Omental fat pad (tissue), 4 donors: ENCODE measurements around the gene CHCHD6. TPM values are rescaled to one million over a fixed set of nuclear protein-coding genes. Genes with fewer than 3 reads are reported as not detected.

Experiments
- ATAC-seq: fragments of 150-250 bp; one replicate; pipeline ENCODE4 v1.9.1; 2016; ENCODE audit warnings: mild to moderate bottlenecking, moderate library complexity; ENCODE audit not compliant: low FRiP score
- DNase-seq: peaks from one replicate; pipeline ENCODE4 v3.0.0-alpha.2; 2019; ENCODE audit warnings: low spot score
- total RNA-seq, 4 donors: library from RNA; depleted of rRNA; stranded (reverse); fragments of >200 nt; gene quantifications; one replicate each; pipeline ENCODE4 v1.1.0, GENCODE V29; 2016
- TF ChIP-seq, protein P1 (sequence below), 3 donors: fragments of 450-650 bp; IDR thresholded peaks; one replicate each; pipeline ENCODE4 v1.5.1; 2016 to 2017; ENCODE audit warnings: antibody characterized with exemption in 3 of 3, mild to moderate bottlenecking in 3 of 3, moderate library complexity in 2 of 3

CHCHD6 gene
- total RNA-seq, 4 donors from 2014 or later: 7.5 to 19.7 (median 11.5) TPM

DNA sequence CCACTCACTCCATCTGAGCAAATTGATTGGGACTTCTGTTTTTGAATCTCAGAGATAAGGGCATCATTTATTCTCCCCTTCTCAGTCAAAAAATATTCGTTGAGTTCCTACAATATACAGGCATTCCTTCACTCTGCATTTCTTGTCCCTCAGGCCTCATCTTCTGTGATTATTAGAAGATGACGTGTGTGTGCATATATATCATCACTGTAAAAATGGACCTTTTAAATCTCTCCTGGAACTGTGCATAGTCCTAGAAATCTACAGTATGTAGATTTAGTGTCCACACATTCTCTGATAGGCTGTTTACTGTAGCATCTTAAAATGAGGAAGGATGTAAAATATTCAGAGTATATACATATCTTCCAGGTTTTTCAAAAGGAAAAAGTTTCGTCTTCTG lies 235.7 kb downstream of the CHCHD6 start:
- no peak for ATAC-seq
- TF ChIP-seq, protein P1, sequence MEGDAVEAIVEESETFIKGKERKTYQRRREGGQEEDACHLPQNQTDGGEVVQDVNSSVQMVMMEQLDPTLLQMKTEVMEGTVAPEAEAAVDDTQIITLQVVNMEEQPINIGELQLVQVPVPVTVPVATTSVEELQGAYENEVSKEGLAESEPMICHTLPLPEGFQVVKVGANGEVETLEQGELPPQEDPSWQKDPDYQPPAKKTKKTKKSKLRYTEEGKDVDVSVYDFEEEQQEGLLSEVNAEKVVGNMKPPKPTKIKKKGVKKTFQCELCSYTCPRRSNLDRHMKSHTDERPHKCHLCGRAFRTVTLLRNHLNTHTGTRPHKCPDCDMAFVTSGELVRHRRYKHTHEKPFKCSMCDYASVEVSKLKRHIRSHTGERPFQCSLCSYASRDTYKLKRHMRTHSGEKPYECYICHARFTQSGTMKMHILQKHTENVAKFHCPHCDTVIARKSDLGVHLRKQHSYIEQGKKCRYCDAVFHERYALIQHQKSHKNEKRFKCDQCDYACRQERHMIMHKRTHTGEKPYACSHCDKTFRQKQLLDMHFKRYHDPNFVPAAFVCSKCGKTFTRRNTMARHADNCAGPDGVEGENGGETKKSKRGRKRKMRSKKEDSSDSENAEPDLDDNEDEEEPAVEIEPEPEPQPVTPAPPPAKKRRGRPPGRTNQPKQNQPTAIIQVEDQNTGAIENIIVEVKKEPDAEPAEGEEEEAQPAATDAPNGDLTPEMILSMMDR (IDR thresholded peaks at IDR 0.05): no peak
- DNase-seq: no peak

DNA sequence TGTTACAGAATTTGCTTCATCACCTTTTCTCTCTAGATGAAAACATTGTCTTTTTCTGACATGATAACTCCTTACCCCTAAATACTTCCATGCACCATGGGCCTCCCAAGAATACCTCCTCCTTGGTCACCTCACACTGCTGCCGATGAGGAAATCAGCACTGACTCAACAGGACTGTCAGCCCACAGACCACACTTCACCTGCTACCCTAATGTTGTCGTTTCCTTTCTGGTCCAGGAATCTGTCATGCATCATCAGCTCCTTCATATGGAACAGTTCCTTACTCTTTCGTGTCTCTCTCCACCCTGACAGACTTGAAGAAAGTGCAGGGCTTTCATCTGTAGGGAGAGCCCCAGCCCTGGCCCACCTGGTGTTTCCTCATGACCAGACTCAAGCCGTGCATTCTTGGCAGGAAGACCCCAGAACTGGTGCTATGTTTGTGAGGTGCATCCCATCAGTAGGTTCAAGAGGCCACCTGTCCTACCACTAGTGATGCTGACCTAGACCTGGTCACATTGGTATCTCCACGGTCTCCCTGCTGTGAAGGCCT lies 237.8 kb downstream of the CHCHD6 start:
- no peak for DNase-seq

DNA sequence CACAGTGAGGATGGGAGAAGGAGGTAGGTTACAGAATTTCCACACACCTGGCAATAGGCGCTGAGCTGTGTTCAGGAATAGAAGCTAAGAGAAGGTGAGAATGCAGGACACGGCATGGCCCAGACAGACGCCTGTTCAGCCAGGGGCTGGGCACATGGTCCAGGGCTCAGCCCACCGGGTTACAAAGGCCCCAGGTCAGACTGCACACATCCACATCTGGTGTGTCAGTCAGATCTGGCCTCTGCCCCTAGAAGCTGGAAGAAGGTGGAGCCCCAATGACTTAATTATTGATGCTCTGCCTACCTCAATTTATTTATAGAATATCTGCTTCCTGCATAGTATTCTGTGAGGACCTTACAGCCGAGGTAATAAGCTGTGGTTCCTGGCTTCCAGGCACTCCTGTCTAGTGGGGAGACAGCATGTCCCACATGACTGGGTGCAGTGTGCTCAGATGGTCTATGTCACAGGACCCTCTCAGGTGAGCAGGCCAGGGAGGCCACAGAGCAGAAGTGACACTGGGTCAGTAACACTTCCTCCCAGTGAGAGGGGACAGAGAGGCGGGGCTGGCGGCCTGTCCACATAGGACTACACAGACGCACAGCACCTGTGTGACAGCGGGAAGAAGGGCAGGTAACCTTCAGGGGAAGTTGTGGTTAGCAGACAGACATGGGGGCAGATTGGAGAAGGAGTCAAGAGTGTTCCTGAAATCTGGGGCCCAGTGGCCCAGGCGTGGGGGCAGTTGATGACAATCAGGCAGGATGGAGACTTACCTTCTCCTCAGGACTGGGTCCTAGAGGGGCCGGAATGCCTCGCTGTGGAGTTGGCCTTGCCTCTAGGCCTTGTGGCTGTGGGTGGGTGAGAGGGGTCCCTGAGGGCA lies 240.3 kb downstream of the CHCHD6 start:
- DNase-seq (no peak), ATAC-seq (no peak)
- TF ChIP-seq, protein P1 (IDR thresholded peaks at IDR 0.05): no peak

More for the DNA sequence above, 237.8 kb downstream of the CHCHD6 start:
- TF ChIP-seq, protein P1 (IDR thresholded peaks at IDR 0.05): no peak
- no peak for ATAC-seq

DNA sequence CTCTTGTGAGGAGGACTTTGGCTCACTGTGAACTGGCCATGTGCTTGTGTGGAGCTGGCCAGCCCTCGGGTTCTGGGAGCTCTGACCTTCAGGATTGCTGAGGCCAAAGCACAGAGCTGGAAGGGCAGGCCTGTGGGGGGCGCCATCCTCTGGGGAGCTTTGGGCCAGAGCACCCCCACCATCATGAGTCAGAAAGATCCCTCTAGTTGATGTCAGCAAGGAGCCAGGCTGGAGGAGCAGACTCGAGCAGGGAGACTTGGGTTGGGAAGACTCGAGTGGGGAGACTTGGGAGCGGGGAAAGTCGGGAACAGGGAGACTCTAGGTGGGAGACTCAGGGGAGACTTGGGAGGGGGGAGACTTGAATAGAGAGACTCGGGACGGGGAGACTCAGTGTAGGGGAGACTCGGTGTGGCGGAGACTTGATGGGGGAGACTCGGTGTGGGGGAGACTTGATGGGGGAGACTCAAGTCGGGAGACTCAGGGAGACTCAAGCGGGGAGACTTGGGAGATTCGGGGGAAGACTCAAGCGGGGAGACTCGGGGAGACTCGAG lies 241.2 kb downstream of the CHCHD6 start:
- ATAC-seq: no peak
- DNase-seq: no peak
- TF ChIP-seq, protein P1 (IDR thresholded peaks at IDR 0.05): no peak

DNA sequence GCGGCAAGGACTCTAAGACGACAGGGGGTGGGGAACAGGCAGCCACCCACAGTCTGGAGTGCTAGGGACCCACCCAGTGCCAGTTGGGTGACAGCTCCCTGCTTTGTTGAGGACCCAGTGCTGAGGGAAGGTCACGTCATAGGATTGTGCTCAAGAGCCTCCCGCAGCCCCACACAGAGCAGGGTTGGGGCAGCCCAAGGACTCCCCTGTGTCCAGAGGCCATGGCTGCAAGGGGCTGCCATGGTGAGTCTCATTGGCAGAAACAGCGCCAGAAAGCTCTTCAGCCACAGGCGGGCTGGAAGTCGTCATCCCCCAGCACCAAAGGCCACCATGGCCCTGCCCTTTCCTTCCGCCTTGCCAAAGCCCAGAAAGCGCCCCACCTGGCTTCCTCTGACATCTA lies 241.9 kb downstream of the CHCHD6 start:
- no peak for ATAC-seq
- TF ChIP-seq, protein P1 (IDR thresholded peaks at IDR 0.05): no peak
- no peak for DNase-seq

DNA sequence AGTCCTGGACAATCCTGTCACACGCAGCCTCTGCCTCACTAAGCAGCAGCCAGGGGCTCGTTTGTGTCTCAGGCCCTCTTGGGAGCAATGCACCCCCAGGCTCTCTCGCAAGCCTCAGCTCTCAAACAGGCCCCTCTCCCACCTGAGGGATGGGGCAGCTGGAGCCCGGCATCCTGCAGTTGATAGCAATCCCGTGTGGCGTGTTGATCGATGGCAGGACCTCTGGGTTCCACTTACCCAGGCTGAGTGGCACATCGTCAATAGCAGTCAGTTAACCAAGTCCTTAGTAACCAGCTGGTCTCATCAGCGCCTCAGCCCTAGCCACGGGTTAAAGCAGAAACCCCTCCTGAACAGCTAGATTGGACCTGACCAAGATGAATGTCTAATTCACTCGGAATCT lies 242.4 kb downstream of the CHCHD6 start:
- DNase-seq (no peak), ATAC-seq (no peak)
- TF ChIP-seq, protein P1 (IDR thresholded peaks at IDR 0.05): no peak
